NCI-H2196 (cell line): ENCODE measurements around the gene ST8SIA2.

Experiments
- DNase-seq: peaks from one replicate; lab custom pipeline; 2025; ENCODE audit not compliant: unreplicated experiment; lab: John Stamatoyannopoulos, UW

Gene ST8SIA2

DNA sequence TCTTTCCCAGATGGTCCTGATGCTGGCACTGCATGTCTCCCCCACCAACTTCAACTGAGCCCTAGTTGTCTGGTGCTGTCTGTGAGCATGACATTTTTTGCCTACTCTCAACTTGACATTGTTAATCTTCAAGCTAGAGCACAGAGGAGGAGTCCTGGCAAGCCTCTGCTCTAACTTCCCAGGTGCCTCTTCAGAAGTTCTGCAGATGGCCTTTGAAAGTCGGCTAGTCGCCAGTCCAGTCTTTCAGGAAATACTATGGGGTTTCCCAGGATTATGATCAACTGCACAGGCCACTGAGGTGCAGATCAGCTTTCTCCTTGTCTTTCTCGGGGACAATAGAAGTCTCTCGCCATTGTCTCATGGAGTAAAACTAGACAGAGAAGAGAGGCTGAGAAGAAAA is 86.7 kb downstream of the ST8SIA2 start:
- no peak for DNase-seq

DNA sequence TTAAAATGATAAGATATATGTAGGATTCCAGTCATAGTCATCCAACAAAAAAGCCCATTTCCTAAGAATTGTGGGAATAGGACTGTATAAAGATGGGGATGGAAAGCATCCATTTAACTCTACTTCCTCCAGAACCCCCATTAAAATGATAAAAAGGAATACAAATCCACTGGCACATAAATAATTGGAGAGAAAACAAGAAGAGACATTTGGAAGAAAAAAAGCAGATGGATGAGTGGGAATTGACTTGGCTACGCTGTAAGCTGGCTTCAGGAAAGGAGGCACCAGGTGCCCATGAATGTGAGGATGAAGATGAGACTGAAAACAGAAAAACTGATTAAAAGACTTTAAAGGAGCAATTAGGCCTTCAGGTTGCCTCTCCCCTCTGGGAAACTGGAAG is 91.8 kb downstream of the ST8SIA2 start:
- no peak for DNase-seq

DNA sequence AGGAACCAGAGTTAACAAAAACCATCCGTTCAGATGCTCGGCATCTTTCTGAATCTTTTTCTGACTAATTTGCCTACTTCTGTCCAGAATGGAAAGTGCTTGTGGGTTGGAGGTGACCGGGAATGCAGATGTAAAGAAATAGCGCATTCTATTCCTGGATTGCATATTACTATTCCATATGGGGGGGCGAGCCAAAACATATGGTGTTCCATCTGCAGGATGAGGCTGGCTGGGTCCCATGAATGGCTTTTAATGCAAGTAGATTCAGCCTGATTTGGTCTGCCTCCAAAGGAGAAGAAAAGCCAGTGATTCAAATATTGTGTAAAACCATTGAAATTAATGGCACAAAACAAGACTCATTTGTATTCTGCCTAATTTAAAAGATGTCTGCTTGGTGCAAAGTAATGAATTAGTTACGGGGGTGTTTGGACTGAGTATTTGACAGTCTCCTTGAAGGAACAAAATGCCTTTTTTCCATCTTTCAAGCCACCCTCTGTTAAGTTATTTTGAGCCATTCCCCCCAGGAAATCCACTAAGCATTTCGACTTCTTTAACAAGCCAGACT is 99.0 kb downstream of the ST8SIA2 start:
- no peak for DNase-seq

GRCh38 chr15:92494806-92495336 is 101.2 kb downstream of the ST8SIA2 start:
- DNase-seq = no peak

DNA sequence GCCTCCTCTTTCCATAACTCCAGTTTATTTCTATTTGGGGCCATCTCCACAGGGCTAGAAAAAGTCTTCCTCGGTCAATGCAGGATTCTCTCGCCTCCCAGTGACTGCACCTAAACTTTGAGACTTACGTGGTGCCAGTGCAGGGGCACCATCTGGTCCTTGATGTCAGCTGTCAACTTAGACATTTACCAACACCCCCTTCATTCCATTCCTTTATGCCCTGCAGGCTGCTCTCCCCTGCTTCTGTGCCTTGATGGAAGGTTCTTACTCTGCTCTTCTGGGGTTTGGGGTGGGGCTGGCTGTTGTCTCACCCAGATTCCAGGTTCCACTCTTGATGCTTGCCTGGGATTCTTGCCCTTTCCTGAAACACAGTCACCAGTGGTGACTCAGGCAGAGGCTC is 101.8 kb downstream of the ST8SIA2 start:
- DNase-seq = no peak

DNA sequence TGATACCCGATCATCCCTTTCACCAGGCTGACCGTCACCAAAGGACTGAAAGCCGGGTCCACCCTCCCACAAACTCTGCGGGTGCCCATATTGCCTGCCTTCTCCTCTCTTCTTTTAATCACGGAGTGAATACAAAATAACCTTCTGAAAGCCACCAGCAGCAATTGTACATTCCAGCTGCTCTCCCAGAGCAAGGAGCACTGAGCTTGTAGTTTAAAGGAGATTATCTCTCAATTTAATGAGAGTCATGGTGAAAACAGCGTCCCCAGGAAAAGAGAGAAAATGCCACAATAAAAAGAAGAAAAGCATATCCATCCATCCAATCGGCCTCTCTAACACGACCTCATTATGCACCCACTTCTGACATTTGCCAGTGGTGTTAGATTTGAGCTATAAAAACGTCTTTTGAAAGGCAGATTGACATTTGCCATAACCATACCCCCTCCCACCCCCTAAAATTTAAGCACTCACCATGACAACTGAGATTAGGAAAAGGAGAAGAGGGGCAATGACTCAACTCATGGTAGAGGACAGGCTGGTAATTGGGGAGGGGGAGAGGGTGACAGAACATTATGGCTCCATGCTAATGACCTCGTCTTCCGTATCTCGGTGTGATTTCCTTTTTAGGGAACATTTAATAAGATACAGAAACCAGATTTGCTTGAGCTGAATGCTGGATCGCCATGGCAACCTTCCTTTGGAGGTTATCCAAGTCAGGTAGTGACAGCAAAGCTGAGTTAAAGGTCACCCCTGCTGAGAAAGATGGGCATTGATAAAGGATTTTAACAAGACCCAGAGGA is 106.2 kb downstream of the ST8SIA2 start:
- DNase-seq = no peak

DNA sequence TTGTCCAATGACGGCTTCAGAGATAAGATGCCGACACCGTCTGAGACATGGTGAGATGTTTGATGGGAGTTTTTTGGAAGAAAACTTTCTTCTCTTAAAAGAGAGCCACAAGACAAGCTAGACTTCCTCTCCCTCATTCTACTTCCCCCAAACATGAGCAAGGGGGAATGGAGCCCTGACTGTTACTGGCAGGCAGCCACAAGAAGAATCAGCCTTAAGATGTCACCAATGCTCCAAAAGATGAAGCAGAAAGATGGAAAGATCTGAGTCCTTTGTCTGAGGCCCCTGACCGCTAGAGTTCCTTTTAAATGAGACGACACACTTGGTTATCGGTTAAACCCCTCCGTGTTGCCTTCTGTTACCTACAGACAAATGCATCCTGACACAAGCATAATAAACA is 108.7 kb downstream of the ST8SIA2 start:
- DNase-seq = no peak

- no peak for DNase-seq
Observed at GRCh38 chr15:92502930-92503857, 109.5 kb downstream of the ST8SIA2 start.

- DNase-seq = no peak
Observed at GRCh38 chr15:92503889-92504288, 110.2 kb downstream of the ST8SIA2 start.

DNA sequence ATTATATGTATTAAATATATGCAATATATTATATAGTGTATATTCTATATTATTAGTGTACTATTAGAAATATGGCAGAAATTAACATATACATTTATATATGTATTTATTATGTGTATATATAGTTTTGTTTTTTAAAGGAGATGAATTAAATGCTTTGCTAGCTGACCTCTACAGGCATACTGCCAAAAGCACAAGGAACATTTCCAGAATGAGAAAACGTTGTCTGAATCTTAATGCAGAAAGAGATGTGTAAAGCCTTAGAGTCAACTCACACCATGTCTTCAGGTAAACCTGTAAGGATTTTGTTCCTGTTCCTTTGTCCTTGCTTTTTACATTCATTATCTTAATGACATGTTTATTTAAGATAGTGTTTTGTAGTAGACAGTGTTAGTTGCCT is 111.9 kb downstream of the ST8SIA2 start:
- DNase-seq = no peak

GRCh38 chr15:92506506-92506905 is 112.8 kb downstream of the ST8SIA2 start:
- DNase-seq = no peak

DNA sequence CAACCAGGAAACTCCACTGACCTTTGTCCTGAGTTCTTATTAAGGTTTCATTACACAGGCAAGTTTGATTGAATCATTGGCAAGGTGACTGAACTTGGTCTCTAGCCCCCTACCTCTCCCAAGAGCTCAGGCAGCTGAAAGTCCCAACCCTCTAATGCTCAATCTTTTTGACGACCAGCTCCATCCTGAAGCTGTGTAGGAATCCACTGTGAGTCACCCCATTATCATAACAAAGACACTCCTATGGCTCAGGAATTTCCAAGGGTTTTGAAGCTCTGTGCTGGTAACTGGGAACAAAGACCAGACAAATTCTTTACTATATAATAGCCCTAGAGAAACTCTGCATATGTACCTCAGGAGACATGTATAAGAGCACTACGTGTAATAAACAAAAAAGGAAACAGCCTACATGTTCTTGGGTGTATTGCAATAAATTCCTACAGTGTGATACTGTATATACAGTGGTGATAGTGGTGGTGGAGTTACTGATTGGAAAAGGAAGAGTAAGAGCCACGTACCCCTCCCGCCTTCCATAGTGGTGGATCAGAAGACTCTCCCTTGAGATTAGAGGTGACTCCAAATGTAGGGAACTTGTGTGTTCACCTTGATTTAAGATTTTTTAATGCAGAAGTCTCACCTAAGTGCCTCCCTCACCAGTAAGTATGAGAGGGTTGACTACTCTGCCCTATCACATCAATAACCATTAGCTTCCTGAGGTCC is 116.6 kb downstream of the ST8SIA2 start:
- no peak for DNase-seq
